ENCODE results near the gene MAP3K19.
A peak's percentile ranks its signal among the peaks of the same experiment; 100 is the strongest.
"Not testable (repeated sequence)": the region's sequence is repeated elsewhere in the genome, so short reads cannot be mapped to it uniquely, and the experiment has no call there.

Gene MAP3K19

GRCh38 chr2:135052042-135052876 lies 5.0 kb upstream of the MAP3K19 start, which contains the start of gene RAB3GAP1:
Gene RAB3GAP1, plus strand, starts transcription at chr2:135052292. Its CDS starts 16 bp downstream, at chr2:135052308.
- DNase-seq, result peak; percentile 84

DNA sequence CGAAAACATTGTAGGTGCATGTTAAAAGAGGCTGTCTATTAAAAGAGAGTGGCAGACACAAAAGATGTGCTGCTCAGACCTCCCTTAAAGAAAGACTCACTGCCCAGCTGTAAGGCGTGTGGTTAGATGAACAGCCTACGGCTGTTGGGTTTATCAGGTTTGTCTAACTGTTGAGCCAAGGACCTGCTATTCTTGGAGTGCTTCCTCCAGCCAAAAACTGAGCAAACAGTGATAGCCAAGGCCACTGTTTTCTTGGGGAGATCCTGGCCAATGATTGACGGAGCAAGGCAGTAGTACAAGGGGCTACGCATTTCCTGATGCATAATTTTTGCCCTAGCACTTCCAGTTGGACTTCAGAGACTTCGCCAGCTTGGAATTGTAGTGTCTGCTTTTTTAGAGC lies 3.4 kb upstream of the MAP3K19 start:
- no peak for DNase-seq

DNA sequence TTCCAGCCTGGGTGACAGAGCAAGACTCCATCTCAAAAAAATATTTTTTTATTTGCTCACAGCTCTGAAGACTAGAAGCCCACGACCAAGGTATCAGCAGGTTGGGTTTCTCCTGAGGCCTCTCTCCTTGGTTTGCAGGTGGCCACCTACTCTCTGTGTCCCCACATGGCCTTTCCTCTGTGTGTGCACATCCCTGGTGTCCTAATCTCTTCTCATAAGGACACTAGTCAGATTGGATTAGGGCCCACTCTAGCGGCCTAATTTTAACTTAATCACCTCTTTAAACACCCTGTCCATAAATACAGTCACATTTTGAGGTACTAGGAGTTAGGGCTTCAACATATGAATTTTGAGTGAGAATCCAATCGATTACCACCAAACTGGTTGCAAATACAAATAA lies 2.9 kb upstream of the MAP3K19 start:
- DNase-seq, result no peak

DNA sequence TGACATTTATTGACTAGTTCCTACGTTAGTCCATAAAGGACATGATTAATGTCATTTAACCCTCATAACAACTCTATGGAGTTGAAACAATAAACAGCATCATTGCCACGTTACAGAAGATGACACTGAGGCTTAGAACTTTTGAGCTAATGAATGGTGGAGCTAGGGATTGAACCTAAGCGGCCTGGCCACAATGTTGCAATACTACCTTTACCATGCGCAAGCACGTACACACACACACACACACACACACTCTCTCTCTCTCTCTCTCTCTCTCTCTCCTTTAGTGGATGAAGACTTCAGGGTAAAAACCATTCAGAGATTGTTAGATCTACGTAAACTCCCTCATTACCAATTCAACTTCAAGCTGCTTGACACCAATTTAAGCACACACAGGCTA lies 875 bp upstream of the MAP3K19 start:
- no peak for DNase-seq

GRCh38 chr2:135043345-135043744 lies 3.9 kb downstream of the MAP3K19 start:
- DNase-seq, result no peak

- no peak for DNase-seq
Observed at GRCh38 chr2:135037831-135038230, 9.4 kb downstream of the MAP3K19 start.

GRCh38 chr2:135033216-135033615 lies 14.0 kb downstream of the MAP3K19 start:
- DNase-seq, result not testable (repeated sequence)

GRCh38 chr2:135030826-135031225 lies 16.4 kb downstream of the MAP3K19 start:
- DNase-seq, result peak; percentile 36

- no peak for DNase-seq
Observed at GRCh38 chr2:135029481-135030134, 17.6 kb downstream of the MAP3K19 start.

DNA sequence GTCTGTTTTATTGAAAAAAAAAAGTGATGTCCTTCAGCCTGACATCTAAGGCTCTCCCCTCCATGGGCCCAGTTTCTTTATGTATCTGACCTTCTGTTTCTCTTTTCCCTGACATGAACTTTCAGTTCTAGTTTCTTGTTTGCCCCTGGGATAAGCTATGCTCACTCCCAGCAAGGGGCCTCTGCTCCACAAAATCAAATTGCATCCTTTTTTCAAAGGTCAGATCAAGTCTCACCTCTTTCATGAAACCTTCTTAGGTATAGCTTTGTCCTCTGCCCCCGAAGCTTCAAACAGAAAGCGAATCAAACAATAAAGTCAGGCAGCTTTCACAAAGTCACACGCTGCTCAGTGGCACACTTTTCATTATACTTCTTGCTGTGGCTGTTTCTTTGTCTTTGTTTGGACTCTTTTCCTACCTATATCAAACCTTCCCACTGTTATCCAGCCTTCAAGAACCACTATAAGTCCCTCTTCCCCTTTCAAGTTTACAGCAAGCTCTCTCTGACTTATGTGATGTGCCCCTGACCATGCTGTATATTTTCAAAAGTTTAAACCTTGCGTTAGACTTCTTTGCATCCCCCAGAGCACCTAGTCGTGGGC lies 23.3 kb downstream of the MAP3K19 start:
- no peak for DNase-seq

- no peak for DNase-seq
Observed at GRCh38 chr2:135022952-135023880, 24.0 kb downstream of the MAP3K19 start.

DNA sequence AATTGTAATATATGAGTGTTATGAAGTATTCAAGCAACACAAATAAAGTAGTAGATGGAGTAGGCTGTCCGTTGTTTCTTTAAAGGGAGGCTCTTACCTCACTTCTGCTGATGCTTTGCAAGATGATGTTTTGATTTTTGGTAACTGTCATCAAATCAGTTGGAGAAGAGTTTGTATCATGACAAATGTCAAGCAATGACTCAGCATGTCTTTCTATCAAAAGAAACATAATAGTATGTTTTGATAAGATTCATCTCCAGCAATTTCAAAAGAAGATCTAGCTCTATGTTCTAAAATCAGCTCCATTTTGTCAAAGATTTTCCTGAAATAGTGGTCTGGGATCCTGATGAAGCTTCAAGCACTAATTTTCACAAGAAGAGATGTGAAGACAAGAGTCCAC lies 25.6 kb downstream of the MAP3K19 start:
- DNase-seq, result no peak

DNA sequence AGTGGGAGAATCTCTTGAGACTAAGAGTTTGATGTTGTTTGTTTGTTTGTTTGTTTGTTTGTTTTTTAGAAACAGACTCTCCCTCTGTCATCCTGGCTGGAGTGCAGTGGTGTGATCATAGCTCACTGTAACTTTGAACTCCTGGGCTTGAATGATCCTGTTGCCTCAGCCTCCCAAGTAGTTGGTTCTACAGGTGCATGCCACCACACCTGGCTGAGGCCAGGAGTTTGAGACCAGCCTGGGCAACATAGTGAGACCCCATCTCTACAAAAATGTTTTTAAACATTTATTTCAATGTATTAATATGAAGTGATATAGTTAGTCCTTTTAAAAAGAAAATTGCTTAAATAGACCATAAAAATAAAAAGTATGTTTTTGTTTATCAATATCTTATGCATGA lies 35.6 kb downstream of the MAP3K19 start:
- DNase-seq, result no peak

- no peak for DNase-seq
Observed at GRCh38 chr2:135010200-135010942, 36.9 kb downstream of the MAP3K19 start.

DNA sequence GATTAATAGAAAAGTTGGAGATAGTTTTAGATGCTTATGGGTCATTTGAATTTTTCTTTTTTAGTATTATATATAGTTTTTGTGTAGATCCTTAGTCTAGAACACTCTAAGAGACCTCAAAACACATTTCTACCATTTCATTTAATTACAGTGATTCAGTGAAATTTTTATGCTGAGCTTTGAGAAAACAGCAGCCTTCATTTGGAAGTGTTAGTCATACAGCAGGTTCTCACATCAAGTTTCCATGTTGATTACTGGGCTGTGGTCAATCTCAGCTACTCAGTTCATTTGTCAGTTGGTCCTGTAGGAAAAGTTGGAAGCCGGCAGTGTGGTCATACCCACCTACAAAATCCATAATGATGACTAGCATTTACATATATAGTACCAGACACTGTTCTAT lies 37.9 kb downstream of the MAP3K19 start:
- no peak for DNase-seq

DNA sequence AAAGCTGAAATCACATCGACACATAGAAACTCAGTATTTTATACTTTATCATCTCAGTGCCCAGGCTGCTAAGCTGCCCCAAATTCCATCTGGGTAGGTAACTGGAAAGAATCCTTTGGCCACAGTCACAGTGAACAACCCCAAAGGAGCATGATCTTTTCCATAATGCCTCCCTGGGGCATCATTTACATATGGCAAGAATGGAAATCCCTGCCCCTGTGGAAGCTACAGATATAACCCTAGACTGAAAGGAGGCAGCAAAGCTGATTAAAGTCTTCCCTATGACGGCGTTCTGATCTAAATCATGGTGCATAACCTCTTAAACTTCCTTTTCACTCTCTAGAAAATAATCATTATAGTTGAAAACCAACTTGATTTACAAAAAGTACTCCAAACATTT lies 41.5 kb downstream of the MAP3K19 start:
- no peak for DNase-seq

DNA sequence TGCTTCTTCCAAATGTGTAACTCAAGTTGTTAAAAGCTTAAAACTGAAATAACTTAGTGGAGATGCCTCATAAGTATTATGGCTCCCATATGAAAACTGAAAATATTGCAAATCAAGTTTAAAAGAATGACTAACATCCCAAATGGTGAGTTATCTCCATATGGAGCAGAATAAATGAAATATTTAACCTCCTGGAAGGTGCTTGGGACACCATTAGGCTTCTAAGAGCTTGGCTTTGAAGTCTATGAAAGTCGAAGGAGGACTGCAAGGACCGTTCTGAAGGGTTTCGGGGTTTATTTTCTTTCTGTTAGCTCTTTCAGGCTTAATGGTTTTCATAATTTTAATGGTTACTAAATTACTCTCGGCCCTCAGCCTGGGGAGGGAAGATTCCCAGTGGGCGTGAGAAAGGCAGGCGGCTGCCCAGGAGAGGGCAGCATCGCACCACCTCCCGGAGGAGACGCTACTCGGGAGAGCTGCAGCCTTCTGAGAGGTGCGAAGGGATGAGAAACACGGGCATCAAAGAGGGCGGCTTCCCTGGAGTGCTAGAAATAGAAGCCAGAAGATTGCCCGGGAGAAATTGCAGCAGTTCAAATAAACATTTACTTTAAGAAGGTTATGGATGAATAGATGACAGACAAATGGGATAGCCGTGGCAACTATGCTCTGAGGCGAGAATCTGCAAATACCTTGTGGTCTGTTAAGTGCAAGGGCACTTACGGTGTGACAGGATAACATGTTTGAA lies 43.1 kb downstream of the MAP3K19 start:
- peak; percentile 57 for DNase-seq

DNA sequence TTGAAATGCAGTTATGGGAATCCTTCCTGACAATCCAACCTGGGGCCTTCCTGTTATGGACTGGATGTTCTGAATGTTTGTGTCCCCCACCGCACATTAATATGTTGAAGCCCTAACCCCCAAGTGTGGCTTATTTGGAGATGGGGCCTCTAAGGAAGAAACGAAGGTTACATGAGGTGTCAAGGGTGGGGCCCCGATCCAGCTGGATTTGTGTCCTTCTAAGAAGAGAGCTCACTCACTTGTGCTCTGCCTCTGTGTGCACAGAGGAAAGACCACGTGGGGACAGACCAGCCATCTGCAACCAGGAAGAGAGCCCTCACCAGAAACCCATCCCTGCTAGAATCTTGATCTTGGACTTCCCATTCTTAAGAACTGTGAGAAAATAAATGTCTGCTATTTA lies 44.4 kb downstream of the MAP3K19 start:
- no peak for DNase-seq

DNA sequence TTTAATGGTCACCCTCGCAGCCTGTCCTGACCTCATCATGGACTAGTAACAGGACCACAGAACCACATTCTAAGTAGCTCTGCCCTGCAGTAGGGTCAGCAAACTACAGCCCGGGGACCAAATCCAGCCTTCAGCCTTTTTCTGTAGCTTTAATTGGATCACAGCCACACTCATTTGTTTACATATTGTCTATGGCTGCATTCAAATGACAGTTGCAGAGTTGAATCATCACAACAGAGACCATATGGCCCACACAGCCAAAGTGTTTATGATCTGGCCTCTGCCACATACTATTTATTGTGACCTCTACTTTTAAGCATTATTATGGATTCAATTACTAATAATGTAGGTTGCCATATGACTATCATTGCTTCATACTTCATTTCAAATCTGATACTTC lies 47.7 kb downstream of the MAP3K19 start:
- DNase-seq, result no peak

GRCh38 chr2:134988994-134989605 lies 58.1 kb downstream of the MAP3K19 start:
- peak; percentile 21 for DNase-seq

DNA sequence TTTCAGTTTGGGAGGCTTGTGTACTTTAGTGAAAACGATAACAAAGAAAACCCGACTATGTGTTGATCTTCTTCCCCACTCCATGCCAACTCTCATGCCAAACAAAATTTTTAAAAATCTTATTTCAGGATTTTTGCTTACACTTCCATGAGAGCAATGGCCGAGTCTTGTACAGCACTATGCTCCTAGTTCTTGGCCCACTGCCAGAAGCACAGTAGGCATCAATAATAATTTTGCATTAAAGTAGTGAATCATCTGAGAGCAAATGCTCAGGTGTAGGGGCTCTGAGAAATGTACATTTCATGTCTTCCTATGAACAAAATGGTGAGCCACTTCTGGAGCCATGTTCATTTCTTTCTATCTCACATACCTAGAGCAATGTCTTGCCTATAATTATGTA lies 62.2 kb downstream of the MAP3K19 start:
- DNase-seq, result no peak

Data from fibroblast of skin of abdomen (primary cell).